ENCODE measurements around the gene C3orf52.

C3orf52 gene

DNA sequence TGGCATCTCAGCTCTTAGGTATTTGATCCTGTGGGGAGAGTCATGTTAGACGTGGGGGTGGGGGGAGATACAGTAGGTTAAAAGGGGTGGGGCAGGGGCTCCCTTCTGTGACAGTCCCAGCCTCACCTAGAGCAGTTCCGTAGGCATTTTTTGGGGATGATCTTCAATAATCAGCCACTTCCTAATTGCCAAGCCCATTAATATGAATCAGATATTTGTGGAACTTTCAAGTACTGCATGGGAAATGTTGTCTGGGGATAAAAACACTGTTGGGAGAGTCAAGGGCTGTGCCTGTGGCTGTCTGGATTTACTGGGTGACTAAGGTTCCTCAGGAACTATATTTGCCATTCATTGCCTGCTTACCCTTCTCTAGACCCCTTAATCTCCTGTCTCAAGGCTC is 9.5 kb downstream of the C3orf52 start:
- H3K4me3 ChIP-seq (replicated peaks; ENCODE audit: low read depth, low read length), result no peak overlapping the region
- H3K27me3 ChIP-seq (replicated peaks; ENCODE audit: control insufficient read depth, insufficient read depth, low read length), result no peaks in the 10 kb centered on the region
- no peaks in the 10 kb centered on the region for H3K36me3 ChIP-seq (ENCODE audit: control insufficient read depth, insufficient read depth, low read length)
- no peak for DNase-seq (ENCODE audit: extremely low read depth, insufficient read length)
- TF ChIP-seq, protein P1, sequence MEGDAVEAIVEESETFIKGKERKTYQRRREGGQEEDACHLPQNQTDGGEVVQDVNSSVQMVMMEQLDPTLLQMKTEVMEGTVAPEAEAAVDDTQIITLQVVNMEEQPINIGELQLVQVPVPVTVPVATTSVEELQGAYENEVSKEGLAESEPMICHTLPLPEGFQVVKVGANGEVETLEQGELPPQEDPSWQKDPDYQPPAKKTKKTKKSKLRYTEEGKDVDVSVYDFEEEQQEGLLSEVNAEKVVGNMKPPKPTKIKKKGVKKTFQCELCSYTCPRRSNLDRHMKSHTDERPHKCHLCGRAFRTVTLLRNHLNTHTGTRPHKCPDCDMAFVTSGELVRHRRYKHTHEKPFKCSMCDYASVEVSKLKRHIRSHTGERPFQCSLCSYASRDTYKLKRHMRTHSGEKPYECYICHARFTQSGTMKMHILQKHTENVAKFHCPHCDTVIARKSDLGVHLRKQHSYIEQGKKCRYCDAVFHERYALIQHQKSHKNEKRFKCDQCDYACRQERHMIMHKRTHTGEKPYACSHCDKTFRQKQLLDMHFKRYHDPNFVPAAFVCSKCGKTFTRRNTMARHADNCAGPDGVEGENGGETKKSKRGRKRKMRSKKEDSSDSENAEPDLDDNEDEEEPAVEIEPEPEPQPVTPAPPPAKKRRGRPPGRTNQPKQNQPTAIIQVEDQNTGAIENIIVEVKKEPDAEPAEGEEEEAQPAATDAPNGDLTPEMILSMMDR (IDR thresholded peaks at IDR 0.05; ENCODE audit: insufficient read depth, low read length, poor library complexity, severe bottlenecking), result no peak

DNA sequence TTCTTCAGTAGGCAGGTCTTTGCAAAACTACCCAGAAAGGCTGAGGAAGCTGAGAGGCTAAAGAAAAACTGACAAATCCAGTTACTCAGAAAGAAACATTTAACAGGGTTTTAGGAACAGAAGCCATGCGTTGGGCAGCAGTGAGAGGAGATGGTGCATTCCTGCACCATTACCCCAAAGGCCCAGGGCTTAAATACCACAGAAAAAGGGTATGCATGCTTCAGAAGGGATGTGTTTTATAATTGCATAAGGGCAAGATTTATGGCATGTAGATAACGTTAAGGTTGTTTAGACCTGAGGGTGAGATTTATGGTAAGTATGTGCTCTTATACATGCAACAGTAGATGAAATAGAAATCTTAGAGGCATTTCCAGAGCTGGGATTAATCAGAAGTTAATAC is 10.0 kb downstream of the C3orf52 start:
- Histone ChIP-seq H3K27me3 (replicated peaks; ENCODE audit: control insufficient read depth, insufficient read depth, low read length) (no peaks in the 10 kb centered on the region), H3K36me3 (ENCODE audit: control insufficient read depth, insufficient read depth, low read length) (no peaks in the 10 kb centered on the region), H3K4me3 (replicated peaks; ENCODE audit: low read depth, low read length) (no peak overlapping the region)
- TF ChIP-seq, protein P1 (IDR thresholded peaks at IDR 0.05; ENCODE audit: insufficient read depth, low read length, poor library complexity, severe bottlenecking), result no peak
- DNase-seq (ENCODE audit: extremely low read depth, insufficient read length), result no peak

DNA sequence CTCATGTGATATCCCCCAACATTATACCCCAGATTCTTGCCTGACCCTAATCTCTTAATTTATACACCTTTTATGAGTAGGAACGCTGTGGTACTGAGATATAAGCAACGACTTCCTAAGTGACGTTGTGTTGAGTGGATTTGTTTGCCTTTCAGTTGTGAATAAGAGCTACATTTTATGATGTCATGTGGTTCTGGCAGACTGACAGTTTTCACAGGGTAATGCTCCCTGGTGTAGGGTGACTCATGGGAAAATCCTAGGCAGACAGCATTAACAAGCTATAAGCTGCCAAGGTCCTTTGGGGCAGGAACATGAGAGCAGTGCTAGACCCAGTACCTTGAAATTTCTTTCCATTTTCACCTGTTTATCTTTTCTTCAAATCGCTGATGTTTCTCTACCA is 11.2 kb downstream of the C3orf52 start:
- TF ChIP-seq, protein P1 (IDR thresholded peaks at IDR 0.05; ENCODE audit: insufficient read depth, low read length, poor library complexity, severe bottlenecking), result no peak
- no peak for DNase-seq (ENCODE audit: extremely low read depth, insufficient read length)

DNA sequence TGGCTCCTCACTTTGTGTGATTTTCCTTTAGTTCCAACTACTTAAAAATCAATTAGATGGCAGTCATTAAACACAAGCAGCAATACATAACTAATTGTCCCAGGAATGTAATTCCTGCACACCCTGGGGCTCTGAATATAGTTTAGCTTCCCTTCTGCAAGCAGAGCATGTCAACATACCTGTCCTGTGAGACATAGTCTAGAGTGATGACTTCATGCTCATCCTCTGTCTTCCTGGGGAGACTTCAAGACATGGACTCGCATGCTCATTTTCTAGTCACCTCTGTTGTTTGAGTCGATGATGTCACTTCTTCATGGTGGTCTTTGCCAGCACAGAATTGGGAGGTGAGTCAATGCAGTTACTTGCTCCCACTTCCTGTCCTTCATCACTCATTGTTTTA is 15.7 kb downstream of the C3orf52 start:
- Histone ChIP-seq H3K4me3 (replicated peaks; ENCODE audit: low read depth, low read length) (no peak overlapping the region), H3K36me3 (ENCODE audit: control insufficient read depth, insufficient read depth, low read length) (no peaks in the 10 kb centered on the region), H3K27me3 (replicated peaks; ENCODE audit: control insufficient read depth, insufficient read depth, low read length) (no peaks in the 10 kb centered on the region)
- no peak for DNase-seq (ENCODE audit: extremely low read depth, insufficient read length)
- TF ChIP-seq, protein P1 (IDR thresholded peaks at IDR 0.05; ENCODE audit: insufficient read depth, low read length, poor library complexity, severe bottlenecking), result no peak

More for the DNA sequence above, 11.2 kb downstream of the C3orf52 start:
- no peak overlapping the region for H3K4me3 ChIP-seq (replicated peaks; ENCODE audit: low read depth, low read length)
- H3K27me3 ChIP-seq (replicated peaks; ENCODE audit: control insufficient read depth, insufficient read depth, low read length), result no peaks in the 10 kb centered on the region
- H3K36me3 ChIP-seq (ENCODE audit: control insufficient read depth, insufficient read depth, low read length), result no peaks in the 10 kb centered on the region

DNA sequence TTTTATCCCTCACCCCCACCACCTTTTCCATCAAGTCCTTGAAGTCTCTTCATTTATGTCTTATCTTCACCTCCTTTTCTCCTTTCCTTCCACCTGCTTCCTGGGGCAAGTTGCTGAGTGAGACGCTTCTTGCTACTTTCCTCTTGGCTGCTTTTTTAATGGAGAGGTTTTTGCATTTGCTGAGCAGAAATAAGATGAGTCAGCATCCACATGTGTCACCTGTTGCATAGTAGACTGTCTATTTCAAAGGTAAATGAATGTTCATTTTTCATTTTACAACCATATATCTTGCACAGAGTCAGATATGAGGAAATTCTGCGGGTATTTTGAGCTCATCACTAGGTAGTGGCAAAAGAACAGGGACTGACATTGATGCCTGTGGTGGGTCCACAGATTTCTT is 18.6 kb downstream of the C3orf52 start:
- TF ChIP-seq, protein P1 (IDR thresholded peaks at IDR 0.05; ENCODE audit: insufficient read depth, low read length, poor library complexity, severe bottlenecking), result no peak
- no peak for DNase-seq (ENCODE audit: extremely low read depth, insufficient read length)
- no peaks in the 10 kb centered on the region for H3K36me3 ChIP-seq (ENCODE audit: control insufficient read depth, insufficient read depth, low read length)
- H3K4me3 ChIP-seq (replicated peaks; ENCODE audit: low read depth, low read length), result no peak overlapping the region
- no peaks in the 10 kb centered on the region for H3K27me3 ChIP-seq (replicated peaks; ENCODE audit: control insufficient read depth, insufficient read depth, low read length)

DNA sequence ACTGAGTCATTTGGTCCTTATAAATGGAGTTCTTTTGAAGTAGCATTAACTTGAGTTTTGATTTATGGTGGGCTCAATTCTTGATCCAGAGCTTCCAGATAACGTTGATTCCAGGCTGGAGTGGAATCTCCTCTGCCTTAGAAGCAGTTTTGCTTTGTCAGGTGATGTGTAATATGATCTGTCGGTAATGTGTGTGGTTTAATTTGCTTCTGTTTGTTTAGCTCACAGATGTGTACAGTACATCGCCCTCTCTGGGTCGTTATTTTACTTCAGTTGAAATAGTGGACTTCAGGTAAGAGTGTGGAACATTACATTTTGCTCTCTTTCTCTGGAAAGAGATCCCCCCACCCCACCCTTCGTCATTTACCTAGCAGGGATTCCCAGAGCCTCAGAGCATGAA is 23.1 kb downstream of the C3orf52 start:
- DNase-seq (ENCODE audit: extremely low read depth, insufficient read length), result no peak

More for the DNA sequence above, 23.1 kb downstream of the C3orf52 start:
- H3K27me3 ChIP-seq (replicated peaks; ENCODE audit: control insufficient read depth, insufficient read depth, low read length), result no peaks in the 10 kb centered on the region
- TF ChIP-seq, protein P1 (IDR thresholded peaks at IDR 0.05; ENCODE audit: insufficient read depth, low read length, poor library complexity, severe bottlenecking), result no peak
- no peaks in the 10 kb centered on the region for H3K36me3 ChIP-seq (ENCODE audit: control insufficient read depth, insufficient read depth, low read length)
- no peak overlapping the region for H3K4me3 ChIP-seq (replicated peaks; ENCODE audit: low read depth, low read length)

Measured in GM06990 (cell line).